NOMO-1 treated with DMSO at 0.1 percent for 48 hours (cell line): ENCODE results near the gene IL17A.

Experiments
- DNase-seq: peaks from one replicate; lab custom pipeline; 2025; ENCODE audit not compliant: unreplicated experiment; lab: John Stamatoyannopoulos, UW

The IL17A gene

GRCh38 chr6:52186075-52186474 is at the start of gene IL17A:
Gene IL17A (plus strand): TSS chr6:52186375. CDS start chr6:52186432, 57 bp downstream.
- no peak for DNase-seq

- no peak for DNase-seq
Observed at GRCh38 chr6:52136934-52137467, 49.2 kb upstream of the IL17A start.

- DNase-seq: no peak
Observed at GRCh38 chr6:52138284-52138683, 47.9 kb upstream of the IL17A start.

GRCh38 chr6:52139985-52140680 is 46.0 kb upstream of the IL17A start:
- no peak for DNase-seq

- DNase-seq: no peak
Observed at GRCh38 chr6:52141596-52141995, 44.6 kb upstream of the IL17A start.

GRCh38 chr6:52142556-52142955 is 43.6 kb upstream of the IL17A start:
- DNase-seq: no peak

GRCh38 chr6:52143551-52143950 is 42.6 kb upstream of the IL17A start:
- DNase-seq: no peak

- no peak for DNase-seq
Observed at GRCh38 chr6:52144196-52145076, 41.7 kb upstream of the IL17A start.

- no peak for DNase-seq
Observed at GRCh38 chr6:52146851-52147445, 39.2 kb upstream of the IL17A start.

GRCh38 chr6:52149076-52149475 is 37.1 kb upstream of the IL17A start:
- DNase-seq: no peak

GRCh38 chr6:52149949-52150348 is 36.2 kb upstream of the IL17A start:
- no peak for DNase-seq

GRCh38 chr6:52152070-52152423 is 34.1 kb upstream of the IL17A start:
- DNase-seq: no peak

GRCh38 chr6:52152711-52153160 is 33.4 kb upstream of the IL17A start:
- DNase-seq: no peak

GRCh38 chr6:52154381-52154780 is 31.8 kb upstream of the IL17A start:
- no peak for DNase-seq

GRCh38 chr6:52155791-52156576 is 30.2 kb upstream of the IL17A start:
- peak; percentile 59 for DNase-seq

- no peak for DNase-seq
Observed at GRCh38 chr6:52157301-52157941, 28.8 kb upstream of the IL17A start.

GRCh38 chr6:52160472-52161104 is 25.6 kb upstream of the IL17A start:
- no peak for DNase-seq

- peak; percentile 36 for DNase-seq
Observed at GRCh38 chr6:52161689-52162438, 24.3 kb upstream of the IL17A start.
